Neuronal stem cell (in vitro differentiated cells): Measurements from ENCODE around the gene FUT7.

Experiments used
- DNase-seq: peaks from one replicate; pipeline ENCODE4 v3.0.0-alpha.2; 2013; ENCODE audit warnings: low spot score
- H2AFZ ChIP-seq: one replicate; pipeline ENCODE4 v1.6.1; 2013; ENCODE audit warnings: mild to moderate bottlenecking, low read length, inconsistent platforms
- H2AK5ac ChIP-seq: 2 replicates; pipeline ENCODE4 v1.6.1; 2013; ENCODE audit warnings: low read depth, mild to moderate bottlenecking, inconsistent platforms, low read length, moderate library complexity, mixed read lengths
- H2BK120ac ChIP-seq: 2 replicates; pipeline ENCODE4 v1.6.1; 2013; ENCODE audit warnings: low read depth, mild to moderate bottlenecking, inconsistent platforms, low read length, moderate library complexity, mixed read lengths
- H2BK12ac ChIP-seq: one replicate; pipeline ENCODE4 v1.6.1; 2013; ENCODE audit warnings: low read length, inconsistent platforms
- H2BK15ac ChIP-seq: 2 replicates; pipeline ENCODE4 v1.6.1; 2013; ENCODE audit warnings: mild to moderate bottlenecking, low read length, inconsistent platforms, mixed read lengths
- H2BK5ac ChIP-seq: one replicate; pipeline ENCODE4 v1.6.1; 2013; ENCODE audit warnings: inconsistent platforms, mild to moderate bottlenecking, low read length, moderate library complexity
- H3K14ac ChIP-seq: one replicate; pipeline ENCODE4 v1.6.1; 2013; ENCODE audit warnings: low read length, inconsistent platforms
- H3K18ac ChIP-seq: 2 replicates; pipeline ENCODE4 v1.6.1; 2013; ENCODE audit warnings: low read length, inconsistent platforms
- H3K23ac ChIP-seq: 2 replicates; pipeline ENCODE4 v1.6.1; 2013; ENCODE audit warnings: low read depth, mild to moderate bottlenecking, mixed read lengths, low read length, inconsistent platforms; ENCODE audit not compliant: poor library complexity
- H3K27ac ChIP-seq: replicated peaks from 3 replicates; pipeline ENCODE4 v1.5.1; 2013; ENCODE audit warnings: low read length, inconsistent platforms
- H3K27me3 ChIP-seq, 3 experiments: 2 replicates each; pipeline ENCODE4 v1.6.1; 2013; ENCODE audit warnings: low read length in 3 of 3, mild to moderate bottlenecking in 2 of 3, inconsistent platforms in 1 of 3, low read depth in 1 of 3, mixed read lengths in 1 of 3, moderate library complexity in 1 of 3; ENCODE audit not compliant: control insufficient read depth in 3 of 3, insufficient read depth in 3 of 3
- H3K36me3 ChIP-seq, 2 donors: replicated peaks in 1 of 2; 2 replicates each; pipeline ENCODE4 v1.6.1; 2013; ENCODE audit warnings: low read length in 2 of 2; ENCODE audit not compliant: control insufficient read depth in 2 of 2, insufficient read depth in 2 of 2
- H3K4ac ChIP-seq: 2 replicates; pipeline ENCODE4 v1.6.1; 2013; ENCODE audit warnings: inconsistent platforms, mild to moderate bottlenecking, low read length, moderate library complexity
- H3K4me1 ChIP-seq, 2 donors: 1 replicate in 1 of 2; 2 replicates in 1 of 2; pipeline ENCODE4 v1.6.1; 2013; ENCODE audit warnings: low read length in 2 of 2, low read depth in 1 of 2; ENCODE audit not compliant: control insufficient read depth in 2 of 2, insufficient read depth in 1 of 2
- H3K4me2 ChIP-seq: one replicate; pipeline ENCODE4 v1.6.1; 2013; ENCODE audit warnings: mild to moderate bottlenecking, low read length, inconsistent platforms; ENCODE audit not compliant: insufficient read depth, poor library complexity, severe bottlenecking
- H3K4me3 ChIP-seq, 2 donors: 2 replicates each; pipeline ENCODE4 v1.5.1; 2013; ENCODE audit warnings: low read length in 2 of 2, mild to moderate bottlenecking in 2 of 2, inconsistent platforms in 1 of 2, moderate library complexity in 1 of 2
- H3K79me1 ChIP-seq: one replicate; pipeline ENCODE4 v1.6.1; 2013; ENCODE audit warnings: low read depth, mild to moderate bottlenecking, inconsistent platforms, low read length, moderate library complexity
- H3K9ac ChIP-seq: one replicate; pipeline ENCODE4 v1.6.1; 2013; ENCODE audit warnings: mild to moderate bottlenecking, low read depth, low read length, inconsistent platforms; ENCODE audit not compliant: poor library complexity
- H3K9me3 ChIP-seq, 2 donors: replicated peaks in 1 of 2; 2 replicates each; pipeline versions ENCODE3 to v1.6.1; 2013; ENCODE audit warnings: low read length in 2 of 2, mild to moderate bottlenecking in 2 of 2, inconsistent platforms in 1 of 2, low read depth in 1 of 2, mixed read lengths in 1 of 2, moderate library complexity in 1 of 2; ENCODE audit not compliant: control insufficient read depth in 2 of 2, insufficient read depth in 1 of 2
- H4K8ac ChIP-seq: one replicate; pipeline ENCODE4 v1.6.1; 2013; ENCODE audit warnings: low read depth, mild to moderate bottlenecking, inconsistent platforms, low read length, moderate library complexity
- H4K91ac ChIP-seq: one replicate; pipeline ENCODE4 v1.6.1; 2013; ENCODE audit warnings: low read length, low read depth, mild to moderate bottlenecking, inconsistent platforms; ENCODE audit not compliant: poor library complexity
- WGBS, 2 donors: extraction: QIAGEN DNeasy Blood & Tissue Kit; methylation state at CpG; one replicate each; pipeline ENCODE4 v1.1.7; 2013; ENCODE audit warnings: missing lambda C conversion rate in 2 of 2, mixed read lengths in 1 of 2; ENCODE audit not compliant: insufficient read length in 2 of 2, insufficient replicate concordance in 1 of 2; ENCODE audit errors: extremely low coverage in 2 of 2; 5-methylcytosine and 5-hydroxymethylcytosine counted together

Gene FUT7

GRCh38 chr9:137040568-137040967 lies 8.7 kb upstream of the FUT7 start:
- Histone ChIP-seq H2BK120ac (no peak overlapping the region), H3K9me3 (no peaks in the 10 kb centered on the region), H4K91ac (no peak overlapping the region), H2BK15ac (no peak overlapping the region), H3K4ac (no peak overlapping the region), H2BK12ac (no peak overlapping the region), H3K23ac (peak overlapping the region; percentile 31), H2AK5ac (no peak overlapping the region), H3K36me3 (peaks cover 3 to 23% of the 10 kb centered on the region in 2 donors), H3K27ac (no peak overlapping the region), H2AFZ (peak overlapping the region; percentile 54), H3K14ac (no peak overlapping the region), H3K4me2 (no peak overlapping the region), H4K8ac (no peak overlapping the region), H3K4me3 (peak overlapping the region in 1 of 2 donors; percentile 38), H3K18ac (no peak overlapping the region), H3K27me3 (peaks cover 0 to 12% (median 0%) of the 10 kb centered on the region in 3 experiments), H3K9ac (no peak overlapping the region), H2BK5ac (no peak overlapping the region), H3K4me1 (peaks cover 8 to 40% of the 10 kb centered on the region in 2 donors), H3K79me1 (peaks cover 7% of the 10 kb centered on the region)
- no peak for DNase-seq
- WGBS, 2 donors: no CpG with 5 or more reads among the region's 23 CpGs

- H3K18ac ChIP-seq: no peak overlapping the region
- H2BK12ac ChIP-seq: no peak overlapping the region
- no peak overlapping the region for H2BK120ac ChIP-seq
- H3K14ac ChIP-seq: peak overlapping the region; percentile 38
- no peak overlapping the region for H3K23ac ChIP-seq
- no peak overlapping the region for H2AFZ ChIP-seq
- no CpG with 5 or more reads among the region's 32 CpGs for WGBS, 2 donors
- peaks cover 7% of the 10 kb centered on the region for H3K79me1 ChIP-seq
- peaks cover 6 to 40% of the 10 kb centered on the region in 2 donors for H3K4me1 ChIP-seq
- H2AK5ac ChIP-seq: no peak overlapping the region
- H3K27me3 ChIP-seq: peaks cover 0 to 5% (median 0%) of the 10 kb centered on the region in 3 experiments
- no peak overlapping the region for H2BK15ac ChIP-seq
- no peak overlapping the region for H4K91ac ChIP-seq
- no peak overlapping the region for H3K9ac ChIP-seq
- no peak overlapping the region for H3K4me2 ChIP-seq
- no peak overlapping the region for H4K8ac ChIP-seq
- H3K9me3 ChIP-seq: no peaks in the 10 kb centered on the region
- DNase-seq: no peak
- no peak overlapping the region for H2BK5ac ChIP-seq
- no peak overlapping the region for H3K27ac ChIP-seq
- H3K4ac ChIP-seq: no peak overlapping the region
- peaks cover 3 to 23% of the 10 kb centered on the region in 2 donors for H3K36me3 ChIP-seq
- no peak overlapping the region for H3K4me3 ChIP-seq
Measured at GRCh38 chr9:137039611-137040366, 7.9 kb upstream of the FUT7 start.

DNA sequence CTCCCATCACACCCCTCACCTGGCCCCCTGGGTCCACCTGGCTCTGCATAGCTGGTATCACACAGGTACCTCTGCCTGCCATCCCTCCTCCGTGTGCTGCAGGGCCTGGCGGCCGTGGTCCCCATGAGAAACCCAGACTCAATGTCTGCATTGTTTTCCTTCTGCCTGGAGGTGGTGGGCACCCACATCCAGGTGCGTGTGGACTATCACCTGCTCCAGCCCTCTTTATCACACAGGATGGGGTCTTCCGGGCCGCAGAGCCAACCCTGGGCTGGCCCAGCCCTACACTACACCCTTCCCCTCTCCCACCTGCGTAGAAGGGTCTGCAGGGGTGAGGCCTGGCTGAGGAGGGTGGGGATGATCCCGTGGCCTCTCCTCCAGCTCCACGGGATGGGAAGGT lies 7.0 kb upstream of the FUT7 start:
- no peak overlapping the region for H2BK15ac ChIP-seq
- H3K36me3 ChIP-seq: peaks cover 3 to 23% of the 10 kb centered on the region in 2 donors
- H3K9me3 ChIP-seq: no peaks in the 10 kb centered on the region
- H3K27ac ChIP-seq: no peak overlapping the region
- no peak overlapping the region for H3K4me3 ChIP-seq
- no peak overlapping the region for H3K4me2 ChIP-seq
- H2AFZ ChIP-seq: no peak overlapping the region
- H3K4ac ChIP-seq: no peak overlapping the region
- H2BK12ac ChIP-seq: no peak overlapping the region
- H3K23ac ChIP-seq: peak overlapping the region; percentile 73
- no peak for DNase-seq
- H2AK5ac ChIP-seq: no peak overlapping the region
- peak overlapping the region; percentile 50 for H3K9ac ChIP-seq
- H2BK5ac ChIP-seq: peak overlapping the region; percentile 93
- no peak overlapping the region for H2BK120ac ChIP-seq
- H3K27me3 ChIP-seq: no peaks in the 10 kb centered on the region
- H3K14ac ChIP-seq: no peak overlapping the region
- no CpG with 5 or more reads among the region's 9 CpGs for WGBS, 2 donors
- H4K91ac ChIP-seq: no peak overlapping the region
- peaks cover 2% of the 10 kb centered on the region for H3K79me1 ChIP-seq
- H4K8ac ChIP-seq: no peak overlapping the region
- H3K4me1 ChIP-seq: peaks cover 3 to 31% of the 10 kb centered on the region in 2 donors
- no peak overlapping the region for H3K18ac ChIP-seq

- no peak overlapping the region for H3K4me2 ChIP-seq
- H3K27ac ChIP-seq: no peak overlapping the region
- H2BK120ac ChIP-seq: no peak overlapping the region
- no peak overlapping the region for H2BK5ac ChIP-seq
- H4K8ac ChIP-seq: no peak overlapping the region
- no peak overlapping the region for H4K91ac ChIP-seq
- no peak overlapping the region for H2AK5ac ChIP-seq
- H3K4me1 ChIP-seq: peaks cover 3 to 22% of the 10 kb centered on the region in 2 donors
- H3K23ac ChIP-seq: no peak overlapping the region
- no peak overlapping the region for H3K14ac ChIP-seq
- H3K4ac ChIP-seq: no peak overlapping the region
- no peak overlapping the region for H2AFZ ChIP-seq
- no peaks in the 10 kb centered on the region for H3K27me3 ChIP-seq
- H3K36me3 ChIP-seq: peaks cover 3 to 23% of the 10 kb centered on the region in 2 donors
- no peak for DNase-seq
- H3K18ac ChIP-seq: no peak overlapping the region
- H2BK12ac ChIP-seq: no peak overlapping the region
- H3K79me1 ChIP-seq: peaks cover 4% of the 10 kb centered on the region
- H2BK15ac ChIP-seq: no peak overlapping the region
- H3K9me3 ChIP-seq: no peaks in the 10 kb centered on the region
- H3K9ac ChIP-seq: peak overlapping the region; percentile 12
- no peak overlapping the region for H3K4me3 ChIP-seq
- no CpG with 5 or more reads among the region's 10 CpGs for WGBS, 2 donors
Measured at GRCh38 chr9:137037483-137037882, 5.6 kb upstream of the FUT7 start.
